GM18520 (cell line): ENCODE data around the gene GABRB3.

Experiments used
- ATAC-seq: cut with Tn5 transposase; IDR thresholded peaks from one replicate; pipeline ENCODE4 v1.9.1; 2021; ENCODE audit not compliant: unreplicated experiment

Gene GABRB3

GRCh38 chr15:26772154-26773066 lies at the start of gene GABRB3:
GABRB3 (minus strand) TSS chr15:26773066.
- ATAC-seq, result no peak

DNA sequence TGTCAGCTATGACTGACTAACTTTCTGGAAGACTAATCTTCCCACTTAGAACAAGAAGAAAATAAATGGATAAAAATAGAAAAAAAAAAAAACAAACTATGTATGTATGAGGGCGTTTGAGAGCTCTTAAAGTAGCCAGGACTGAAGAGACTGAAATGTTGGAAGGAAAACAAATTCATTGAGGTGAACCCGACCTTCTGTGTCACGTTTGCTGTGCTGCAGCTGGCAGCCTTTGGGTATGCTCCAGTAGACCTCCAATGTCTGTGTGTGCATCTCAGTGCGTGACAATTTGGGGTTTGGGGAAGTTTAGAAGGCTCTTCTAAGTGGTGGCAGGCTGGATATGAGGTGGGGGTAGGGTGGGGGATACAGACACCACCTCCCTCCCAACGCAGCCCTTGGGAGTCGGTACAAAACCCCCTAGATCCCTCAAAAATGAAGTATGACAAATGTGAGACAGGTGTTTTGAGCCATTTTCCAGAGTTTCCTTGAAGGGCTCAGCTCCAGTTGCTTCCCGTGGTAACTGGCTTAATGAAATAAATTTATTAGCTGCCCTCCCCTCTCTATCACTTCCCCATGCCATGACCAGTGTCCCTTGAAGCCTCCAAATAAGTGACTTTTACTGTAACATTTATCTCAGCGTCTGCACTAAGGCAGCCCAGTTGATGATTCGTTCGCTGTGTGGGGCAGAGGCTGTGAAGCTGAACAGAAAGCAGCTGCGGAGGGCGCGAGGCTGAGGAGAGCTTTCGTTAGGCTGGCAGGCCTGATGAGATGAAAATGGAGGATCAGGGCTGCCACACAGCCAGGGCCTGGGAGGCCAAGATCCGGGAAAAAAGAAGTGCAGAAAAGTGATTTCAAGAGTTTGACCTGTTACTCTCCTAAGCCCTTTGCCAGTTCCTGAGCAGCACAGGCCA lies 34.9 kb upstream of the GABRB3 start:
- no peak for ATAC-seq

DNA sequence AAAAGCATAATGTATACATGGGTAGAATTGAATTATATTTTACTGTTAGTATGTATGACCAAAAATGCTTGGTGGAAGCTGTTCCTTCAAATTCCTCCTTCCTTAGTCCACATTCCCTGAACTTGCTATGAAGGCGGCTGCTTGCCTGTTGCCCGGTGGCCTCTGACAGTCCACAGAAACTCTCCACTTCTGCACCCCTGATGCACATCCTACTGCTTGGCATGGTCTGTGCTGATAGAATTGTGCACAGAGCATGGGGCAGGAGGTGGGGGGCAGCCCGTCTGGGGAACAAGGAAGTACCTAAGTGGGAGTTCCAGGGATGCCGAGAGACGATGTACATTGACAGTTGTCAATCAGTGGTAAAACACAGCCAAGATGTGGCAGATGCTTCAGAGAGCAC lies 33.7 kb upstream of the GABRB3 start:
- ATAC-seq, result no peak

- no peak for ATAC-seq
Measured at GRCh38 chr15:26806151-26806550, 33.3 kb upstream of the GABRB3 start.

DNA sequence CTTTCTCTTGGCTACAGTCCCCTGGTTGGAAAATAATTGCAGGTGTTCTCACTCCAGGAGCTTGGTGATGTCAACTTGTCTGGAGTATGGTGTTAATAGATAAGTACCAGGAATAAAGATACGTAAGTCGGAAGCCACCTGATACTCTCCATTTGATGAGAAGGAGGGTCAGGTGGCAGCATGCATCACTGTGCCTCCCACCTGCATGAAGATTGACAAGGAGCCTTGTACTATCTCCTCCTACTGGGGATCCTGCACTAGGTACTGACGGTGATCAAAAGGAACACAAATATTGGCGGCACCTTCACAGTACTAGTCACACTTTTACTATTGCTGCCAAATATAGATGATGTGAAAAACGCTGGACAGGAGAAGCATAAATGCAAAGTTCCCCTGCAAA lies 32.6 kb upstream of the GABRB3 start:
- no peak for ATAC-seq

- ATAC-seq, result no peak
Measured at GRCh38 chr15:26804063-26804804, 31.4 kb upstream of the GABRB3 start.

DNA sequence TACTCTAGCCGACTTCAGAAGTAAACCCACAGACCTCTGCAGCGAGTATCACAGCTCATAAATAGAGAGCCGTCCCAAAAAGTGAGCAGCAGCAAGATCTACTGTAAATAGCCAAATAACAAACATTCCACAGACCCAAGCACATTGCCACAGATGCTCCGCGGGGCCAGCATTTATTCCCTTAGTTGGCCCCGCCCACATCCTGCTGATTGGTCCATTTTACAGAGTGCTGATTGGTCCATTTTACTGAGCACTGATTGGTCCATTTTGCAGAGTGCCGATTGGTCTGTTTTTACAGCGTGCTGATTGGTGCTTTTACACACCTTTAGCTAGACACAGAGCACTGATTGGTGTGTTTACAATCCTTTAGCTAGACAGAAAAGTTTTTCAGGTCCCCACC lies 17.3 kb upstream of the GABRB3 start:
- no peak for ATAC-seq

DNA sequence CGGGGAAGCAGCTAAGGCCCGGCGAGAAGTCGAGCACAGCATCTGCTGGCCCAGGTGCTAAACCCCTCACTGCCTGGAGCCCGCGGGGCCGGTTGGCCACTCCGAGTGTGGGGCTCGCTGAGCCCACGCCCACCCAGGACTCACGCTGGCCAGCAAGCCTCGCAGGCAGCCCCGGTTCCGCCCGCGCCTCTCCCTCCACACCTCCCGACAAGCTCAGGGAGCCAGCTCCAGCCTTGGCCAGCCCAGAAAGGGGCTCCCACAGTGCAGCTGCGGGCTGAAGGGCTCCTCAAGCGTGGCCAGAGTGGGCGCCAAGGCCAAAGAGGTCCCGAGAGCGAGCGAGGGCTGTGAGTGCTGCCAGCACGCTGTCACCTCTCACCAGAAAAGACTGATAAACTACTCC lies 8.9 kb upstream of the GABRB3 start:
- ATAC-seq, result no peak

GRCh38 chr15:26773917-26774316 lies 1.1 kb upstream of the GABRB3 start:
- ATAC-seq, result no peak

GRCh38 chr15:26773067-26773877 lies 406 bp upstream of the GABRB3 start:
- no peak for ATAC-seq

GRCh38 chr15:26771578-26772153 lies 1.2 kb downstream of the GABRB3 start:
- no peak for ATAC-seq

DNA sequence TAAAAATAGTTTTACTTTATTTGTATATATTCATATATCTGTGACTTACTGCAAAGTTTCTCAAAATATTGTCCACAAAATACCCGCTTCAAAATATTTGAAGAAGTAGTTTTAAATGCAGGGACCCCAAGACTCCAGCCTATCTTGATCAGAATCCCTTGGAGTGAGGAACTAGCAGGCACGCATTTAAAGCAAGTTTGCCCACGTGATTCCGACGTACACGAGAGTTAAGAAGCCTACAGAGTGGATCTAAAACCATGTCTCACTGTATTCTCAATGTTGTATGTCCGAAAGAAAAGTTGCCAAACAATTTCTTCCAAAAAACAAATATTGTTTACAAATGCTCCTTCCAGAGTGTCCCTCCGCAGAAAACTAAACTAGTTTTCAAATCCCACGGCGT lies 1.7 kb downstream of the GABRB3 start:
- ATAC-seq, result no peak

- ATAC-seq, result no peak
Measured at GRCh38 chr15:26767169-26767670, 5.6 kb downstream of the GABRB3 start.

DNA sequence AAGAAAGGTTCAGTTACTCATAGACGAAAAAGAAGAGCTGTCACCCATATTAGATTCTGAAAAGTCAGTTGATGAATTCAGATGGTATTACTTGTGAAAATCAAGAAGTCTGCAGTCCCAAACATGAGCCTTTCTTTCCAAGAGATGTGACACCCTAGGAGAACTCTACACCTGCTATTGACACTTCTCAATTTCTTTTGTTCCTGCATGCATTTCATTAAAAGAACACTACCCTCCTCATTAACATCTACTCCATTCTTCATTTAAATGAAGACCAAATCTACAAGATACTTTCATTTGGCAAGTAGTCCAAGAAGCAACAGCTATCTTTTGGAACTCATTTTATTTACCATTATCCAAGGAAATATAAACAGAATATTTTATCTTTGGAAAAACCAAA lies 6.6 kb downstream of the GABRB3 start:
- no peak for ATAC-seq

DNA sequence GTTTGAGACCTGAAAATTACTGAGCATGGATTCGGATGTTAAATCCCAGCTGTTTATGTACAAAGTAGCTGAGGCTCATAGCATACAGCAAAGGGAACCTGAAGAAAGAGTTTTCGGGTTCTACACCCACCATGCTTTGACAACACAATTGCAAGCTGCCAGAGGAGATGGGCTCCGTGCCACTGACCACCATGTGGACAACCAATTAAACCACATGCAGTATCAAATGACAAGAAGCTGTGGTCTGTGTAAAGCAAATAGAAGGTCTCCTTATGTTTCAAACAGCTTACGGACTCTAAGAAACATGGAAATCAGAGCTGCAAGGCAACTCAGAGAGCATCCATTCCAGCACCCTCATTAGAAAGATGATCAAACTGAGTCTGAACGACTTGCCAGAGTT lies 12.9 kb downstream of the GABRB3 start:
- ATAC-seq, result no peak

DNA sequence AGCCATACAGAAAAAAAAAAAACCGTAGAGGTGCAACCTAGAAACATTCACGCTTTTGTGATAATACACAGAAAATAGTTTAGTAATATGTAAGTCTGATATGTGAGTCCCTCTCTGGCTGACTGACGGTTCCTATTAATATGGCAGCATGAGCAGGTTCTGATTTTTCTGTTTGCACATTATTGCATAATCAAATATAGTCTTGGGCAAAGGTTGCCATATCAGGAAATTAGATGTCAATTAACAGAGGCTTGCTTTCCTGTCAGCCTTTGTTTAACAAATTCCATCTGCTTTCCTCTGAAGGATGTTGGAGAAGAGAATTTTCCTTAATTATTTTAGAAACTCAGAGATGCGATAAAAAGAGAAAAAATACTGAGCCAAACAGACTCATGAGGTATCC lies 14.8 kb downstream of the GABRB3 start:
- no peak for ATAC-seq

DNA sequence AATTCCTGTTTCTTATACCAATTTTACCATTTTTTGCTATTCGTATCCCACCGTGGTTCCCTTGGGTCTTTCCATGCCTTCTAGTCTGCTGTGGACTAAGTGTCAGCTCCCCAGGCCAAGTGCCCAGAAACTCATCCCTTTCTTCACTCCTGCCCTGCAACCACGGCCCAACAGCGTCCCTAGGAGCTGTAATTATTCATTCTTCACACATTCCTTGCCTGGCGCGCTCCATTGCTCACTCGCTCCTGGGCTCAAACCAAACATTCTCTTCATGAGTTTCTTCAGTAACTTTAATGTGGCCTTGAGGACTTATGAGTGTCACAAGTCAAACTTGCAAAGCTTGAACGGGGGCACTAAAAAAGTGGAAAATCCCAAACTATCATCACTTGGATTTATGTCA lies 15.7 kb downstream of the GABRB3 start:
- ATAC-seq, result no peak

DNA sequence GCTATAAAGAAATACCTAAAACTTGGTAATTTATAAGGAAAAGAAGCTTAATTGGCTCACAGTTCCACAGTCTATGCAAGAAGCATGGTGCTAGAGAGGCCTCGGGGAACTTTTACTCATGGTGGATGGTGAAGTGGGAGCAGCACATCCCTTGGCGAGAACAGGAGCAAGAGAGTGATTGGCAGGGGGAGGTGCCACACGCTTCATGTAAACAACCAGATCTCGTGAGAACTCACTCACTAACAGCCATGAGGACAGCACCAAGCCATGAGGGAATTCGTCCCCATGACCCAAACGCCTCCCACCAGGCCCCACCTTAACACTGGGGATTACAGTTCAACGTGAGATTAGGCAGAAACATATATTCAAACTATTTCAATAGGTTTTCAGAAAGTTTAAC lies 28.0 kb downstream of the GABRB3 start:
- no peak for ATAC-seq

GRCh38 chr15:26739791-26740190 lies 33.1 kb downstream of the GABRB3 start:
- no peak for ATAC-seq

DNA sequence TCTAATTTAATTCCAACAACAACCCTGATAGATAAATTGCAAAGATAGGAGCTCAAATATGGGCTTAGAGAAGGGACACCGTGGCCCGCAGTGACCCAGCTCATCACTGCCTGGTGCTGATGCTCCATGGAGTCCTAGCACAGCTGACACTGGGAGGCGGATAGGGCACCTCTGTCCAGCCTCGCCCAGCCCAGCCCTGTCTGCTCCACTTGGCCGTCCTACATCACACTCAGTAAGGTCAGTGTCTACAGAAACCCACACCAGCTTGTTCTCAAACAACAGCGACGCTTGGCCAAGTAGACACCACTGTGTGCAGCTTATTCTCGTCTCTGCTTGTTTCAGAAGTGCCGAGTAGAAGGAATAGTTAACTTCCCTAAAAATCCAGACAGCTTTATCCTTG lies 33.9 kb downstream of the GABRB3 start:
- ATAC-seq, result no peak
